GM21576 (cell line): ENCODE measurements around the gene TMPRSS11F.

Experiments
- ATAC-seq: cut with Tn5 transposase; IDR thresholded peaks from one replicate; pipeline ENCODE4 v1.9.1; 2021; ENCODE audit warnings: mild to moderate bottlenecking, moderate library complexity; ENCODE audit not compliant: unreplicated experiment

TMPRSS11F gene

DNA sequence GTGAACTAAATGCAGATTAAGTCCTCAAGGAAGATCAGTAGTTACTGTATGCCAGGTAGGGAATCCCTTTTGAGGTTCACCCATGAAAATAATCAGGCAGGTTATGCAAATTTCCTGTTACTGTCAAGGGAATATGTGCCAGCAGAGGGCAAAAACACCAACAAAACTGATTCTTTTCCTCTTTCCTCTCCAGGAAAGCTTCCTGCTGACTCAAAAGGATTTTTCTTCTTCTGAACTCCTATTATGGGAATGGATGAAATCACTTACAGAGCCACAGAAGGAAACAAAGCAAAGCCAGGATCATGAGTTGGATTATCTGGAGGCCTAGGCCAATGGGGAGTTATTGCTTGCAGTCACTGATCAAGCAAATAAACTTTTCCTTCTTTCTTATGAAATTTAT, 49.7 kb downstream of the TMPRSS11F start:
- no peak for ATAC-seq

DNA sequence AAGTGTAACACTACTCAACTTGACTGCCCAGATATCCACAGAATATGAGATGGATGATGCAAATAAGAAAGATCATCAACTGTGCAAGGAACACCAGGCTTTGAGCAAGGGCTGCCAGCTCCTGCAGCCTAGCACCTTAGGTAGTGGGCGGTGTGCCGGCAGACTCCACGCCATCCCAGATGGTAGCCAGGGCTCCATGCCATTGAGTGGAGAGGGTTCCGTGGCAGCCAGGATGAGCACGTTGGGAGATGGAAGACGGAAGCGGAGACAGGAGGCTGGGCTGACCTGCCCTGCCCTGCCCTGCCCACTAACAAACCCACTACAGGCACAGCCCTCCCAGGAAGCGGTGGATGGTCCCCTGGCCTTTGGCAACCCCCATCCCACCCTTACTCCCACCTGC, 51.9 kb downstream of the TMPRSS11F start:
- no peak for ATAC-seq

DNA sequence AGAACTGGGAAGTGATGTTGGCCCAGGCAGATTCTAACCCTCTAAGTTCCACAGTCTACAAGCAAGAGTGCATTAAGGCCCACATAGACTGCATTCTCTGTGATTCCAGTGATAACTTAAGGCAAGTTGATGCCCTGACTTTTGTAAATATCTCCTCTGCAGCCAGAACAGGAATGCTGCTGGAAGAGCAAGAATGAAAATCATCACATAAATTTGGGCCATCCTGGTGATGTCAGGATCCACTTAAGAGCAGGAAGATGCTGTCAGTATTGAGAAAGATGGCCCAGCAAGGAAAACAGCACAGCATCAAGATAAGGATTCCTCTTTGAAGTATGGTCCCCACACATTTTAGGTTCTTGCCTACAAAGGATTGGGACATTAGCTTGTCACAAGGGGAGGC, 52.4 kb downstream of the TMPRSS11F start:
- ATAC-seq: no peak

DNA sequence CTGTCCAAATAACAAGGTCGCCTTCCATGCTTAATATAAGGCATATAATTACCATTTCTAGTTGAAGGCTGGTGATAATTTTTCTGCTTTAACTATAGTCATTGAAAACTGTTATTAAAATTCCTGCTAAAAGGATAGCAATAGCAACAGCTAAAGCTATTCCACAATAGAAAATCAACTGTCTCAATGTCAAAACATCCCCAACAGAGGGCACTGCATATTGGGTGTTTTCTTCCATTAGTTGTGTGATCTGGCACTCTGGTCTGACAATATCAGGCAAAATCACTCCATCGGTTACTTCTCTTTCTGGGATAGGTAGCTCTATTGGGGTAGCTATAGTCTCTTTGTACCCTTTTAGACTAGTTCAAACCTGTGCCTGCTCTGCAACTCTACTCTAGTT, 53.5 kb downstream of the TMPRSS11F start:
- ATAC-seq: no peak

GRCh38 chr4:68074397-68074796, 55.3 kb downstream of the TMPRSS11F start:
- no peak for ATAC-seq

GRCh38 chr4:68070302-68070701, 59.4 kb downstream of the TMPRSS11F start:
- no peak for ATAC-seq

DNA sequence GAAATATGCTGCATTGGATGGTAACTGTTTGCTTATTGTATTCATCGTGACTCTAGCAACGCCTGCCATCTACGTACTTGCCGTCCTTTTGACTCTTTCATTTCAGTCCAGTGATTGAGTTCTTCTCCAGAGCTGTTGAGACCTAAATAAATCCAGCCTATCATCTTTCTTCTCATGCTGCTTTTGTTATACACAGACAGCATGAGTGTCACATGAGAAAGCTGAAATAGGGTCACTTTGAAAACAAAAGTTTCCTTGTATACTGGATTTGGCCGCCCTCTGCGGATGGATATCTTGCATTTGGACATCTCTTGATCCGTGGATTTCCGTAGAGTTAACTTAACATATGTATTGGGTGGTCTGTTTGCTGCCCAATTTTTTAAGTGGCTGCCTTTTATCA, 67.2 kb downstream of the TMPRSS11F start:
- ATAC-seq: no peak

- ATAC-seq: no peak
Observed at GRCh38 chr4:68038272-68038671, 91.4 kb downstream of the TMPRSS11F start.

GRCh38 chr4:68021185-68021584, 108.5 kb downstream of the TMPRSS11F start:
- no peak for ATAC-seq

GRCh38 chr4:68011684-68012083, 118.0 kb downstream of the TMPRSS11F start:
- ATAC-seq: no peak
